Mesothelial cell of epicardium (in vitro differentiated cells): ENCODE data around the gene CAMTA1. TPM values are rescaled to one million over a fixed set of nuclear protein-coding genes. Genes with fewer than 3 reads are reported as not detected.

Source experiments
- DNase-seq, 2 experiments: peaks; one replicate each; pipeline ENCODE4 v3.0.0; 2021; ENCODE audit warnings: low spot score in 2 of 2; ENCODE audit not compliant: unreplicated experiment in 2 of 2
- H3K27ac Mint-ChIP-seq: 2 replicates; pipeline ENCODE4 v1.8.0; 2021; ENCODE audit warnings: mixed read lengths
- H3K27me3 Mint-ChIP-seq: 2 replicates; pipeline ENCODE4 v1.8.0; 2021; ENCODE audit warnings: low read depth, mixed read lengths
- H3K36me3 Mint-ChIP-seq: 2 replicates; pipeline ENCODE4 v1.8.0; 2021; ENCODE audit warnings: mixed read lengths
- H3K4me1 Mint-ChIP-seq: 2 replicates; pipeline ENCODE4 v1.8.0; 2021; ENCODE audit warnings: mixed read lengths
- H3K4me3 Mint-ChIP-seq: 2 replicates; pipeline ENCODE4 v1.8.0; 2021; ENCODE audit warnings: mild to moderate bottlenecking, moderate library complexity, mixed read lengths
- H3K9me3 Mint-ChIP-seq: 2 replicates; pipeline ENCODE4 v1.8.0; 2021; ENCODE audit warnings: mixed read lengths
- CTCF ChIP-seq: fragments of 200-600 bp; sonication (generic); IDR thresholded peaks from one replicate; pipeline ENCODE4 v1.5.0; 2021; ENCODE audit warnings: antibody characterized with exemption; ENCODE audit not compliant: unreplicated experiment
- total RNA-seq: library from RNA; stranded (reverse); gene quantifications from 3 replicates; pipeline ENCODE4 v1.2.1, GENCODE V29; 2021

The CAMTA1 gene
- total RNA-seq, 1 donor from 2014 or later, result 70.4 TPM

GRCh38 chr1:7455796-7456721 lies 670.8 kb downstream of the CAMTA1 start:
- no peak for TF ChIP-seq CTCF
- Mint-ChIP-seq H3K4me1 (peaks cover 32% of the 10 kb centered on the region), H3K4me3 (no peak overlapping the region), H3K36me3 (no peaks in the 10 kb centered on the region), H3K27ac (no peak overlapping the region), H3K27me3 (peaks cover 2% of the 10 kb centered on the region), H3K9me3 (no peaks in the 10 kb centered on the region)
- no peak for DNase-seq

- Mint-ChIP-seq H3K4me3 (no peak overlapping the region), H3K36me3 (no peaks in the 10 kb centered on the region), H3K27me3 (peaks cover 2% of the 10 kb centered on the region), H3K4me1 (peaks cover 32% of the 10 kb centered on the region), H3K9me3 (no peaks in the 10 kb centered on the region), H3K27ac (no peak overlapping the region)
- DNase-seq, result no peak
- no peak for TF ChIP-seq CTCF
Measured at GRCh38 chr1:7456722-7457082, 671.4 kb downstream of the CAMTA1 start.

GRCh38 chr1:7457811-7458210 lies 672.6 kb downstream of the CAMTA1 start:
- Mint-ChIP-seq H3K9me3 (no peaks in the 10 kb centered on the region), H3K36me3 (no peaks in the 10 kb centered on the region), H3K27me3 (peaks cover 2% of the 10 kb centered on the region), H3K4me3 (no peak overlapping the region), H3K4me1 (peaks cover 32% of the 10 kb centered on the region), H3K27ac (no peak overlapping the region)
- TF ChIP-seq CTCF, result no peak
- no peak for DNase-seq

- Mint-ChIP-seq H3K4me3 (no peak overlapping the region), H3K27me3 (peaks cover 5% of the 10 kb centered on the region), H3K36me3 (no peaks in the 10 kb centered on the region), H3K9me3 (no peaks in the 10 kb centered on the region), H3K27ac (no peak overlapping the region), H3K4me1 (peaks cover 32% of the 10 kb centered on the region)
- DNase-seq, result no peak
- no peak for TF ChIP-seq CTCF
Measured at GRCh38 chr1:7458946-7459345, 673.7 kb downstream of the CAMTA1 start.

GRCh38 chr1:7459914-7460313 lies 674.7 kb downstream of the CAMTA1 start:
- H3K27ac Mint-ChIP-seq, result no peak overlapping the region
- H3K4me3 Mint-ChIP-seq, result no peak overlapping the region
- peaks cover 25% of the 10 kb centered on the region for H3K4me1 Mint-ChIP-seq
- no peak for TF ChIP-seq CTCF
- H3K36me3 Mint-ChIP-seq, result no peaks in the 10 kb centered on the region
- no peaks in the 10 kb centered on the region for H3K9me3 Mint-ChIP-seq
- DNase-seq, result no peak
- peaks cover 5% of the 10 kb centered on the region for H3K27me3 Mint-ChIP-seq
